A673 (cell line): ENCODE data around the gene FMN2. TPM values are rescaled to one million over a fixed set of nuclear protein-coding genes. Genes with fewer than 3 reads are reported as not detected.

Experiments
- BruUV-seq: library from RNA; stranded (reverse); fragments of 400-500 nt; replicated peaks from 2 replicates; lab custom pipeline; 2021; lab: Mats Ljungman, UMichigan
- CTCF ChIA-PET: fragments of 300-600 bp; sonication (Branson Sonifier 250); formaldehyde crosslinking; loops from one replicate; lab custom pipeline; 2022; ENCODE audit warnings: antibody characterized with exemption; lab: Charles Lee
- POLR2A ChIA-PET: fragments of 300-600 bp; sonication (Branson Sonifier 250); formaldehyde crosslinking; loops from one replicate; lab custom pipeline; 2022; ENCODE audit warnings: antibody characterized with exemption; ENCODE audit not compliant: low non-redundant PET; lab: Charles Lee
- DNase-seq: peaks from one replicate; pipeline ENCODE4 v3.0.0-alpha.2; 2015; ENCODE audit warnings: low spot score
- H3K27ac ChIP-seq: fragments of 200-600 bp; sonication (generic); 2 replicates; pipeline ENCODE4 v1.5.1; 2016; ENCODE audit warnings: mixed run types, low read depth, mild to moderate bottlenecking, mixed read lengths, antibody characterized with exemption, low read length; ENCODE audit not compliant: poor library complexity, severe bottlenecking
- H3K27me3 ChIP-seq: fragments of 200-600 bp; sonication (generic); replicated peaks from 2 replicates; pipeline ENCODE4 v1.6.1; 2017; ENCODE audit warnings: mixed run types, low read depth, mild to moderate bottlenecking, mixed read lengths, antibody characterized with exemption, low read length; ENCODE audit not compliant: insufficient read depth, poor library complexity
- H3K36me3 ChIP-seq: fragments of 200-600 bp; sonication (generic); 2 replicates; pipeline ENCODE4 v1.6.1; 2016; ENCODE audit warnings: mixed run types, mild to moderate bottlenecking, mixed read lengths, antibody characterized with exemption, low read length; ENCODE audit not compliant: insufficient read depth, poor library complexity, severe bottlenecking
- H3K4me1 ChIP-seq: fragments of 200-600 bp; sonication (generic); 2 replicates; pipeline ENCODE4 v1.6.1; 2017; ENCODE audit warnings: mixed run types, mild to moderate bottlenecking, mixed read lengths, antibody characterized with exemption, low read length; ENCODE audit not compliant: insufficient read depth, poor library complexity, severe bottlenecking
- H3K4me3 ChIP-seq: fragments of 200-600 bp; sonication (generic); 2 replicates; pipeline ENCODE4 v1.5.1; 2016; ENCODE audit warnings: low read depth, mixed run types, mild to moderate bottlenecking, mixed read lengths, low read length; ENCODE audit not compliant: poor library complexity, severe bottlenecking
- H3K9me3 ChIP-seq: fragments of 200-600 bp; sonication (generic); 2 replicates; pipeline ENCODE4 v1.6.1; 2016; ENCODE audit warnings: mixed run types, low read depth, mild to moderate bottlenecking, mixed read lengths, antibody characterized with exemption, low read length; ENCODE audit not compliant: poor library complexity, severe bottlenecking
- CTCF ChIP-seq: fragments of 300-800, 200-600 bp; sonication (generic); conservative IDR thresholded peaks from 2 replicates; pipeline ENCODE4 v1.5.1; 2017; ENCODE audit warnings: low read depth, mild to moderate bottlenecking, antibody characterized with exemption, low read length, moderate library complexity, mixed read lengths
- EZH2 ChIP-seq: fragments of 200-600 bp; sonication (generic); IDR thresholded peaks from 2 replicates; pipeline ENCODE4 v1.6.1; 2017; ENCODE audit warnings: borderline replicate concordance, low read depth, mild to moderate bottlenecking, mixed read lengths, antibody characterized with exemption, low read length; ENCODE audit not compliant: poor library complexity, severe bottlenecking
- intact Hi-C: fragments of 100-400 bp; cut with micrococcal nuclease; formaldehyde crosslinking; loops from one replicate; pipeline ENCODE4 v1.10.0; 2022; ENCODE audit not compliant: unreplicated experiment
- total RNA-seq: library from RNA; stranded (reverse); gene quantifications from 2 replicates; pipeline ENCODE4 v1.2.3, GENCODE V29; 2021

Gene FMN2
- total RNA-seq, 1 experiment from 2014 or later: not detected

GRCh38 chr1:240104672-240105071 is 13.0 kb downstream of the FMN2 start:
- no peak overlapping the region for H3K27ac ChIP-seq
- H3K36me3 ChIP-seq: no peaks in the 10 kb centered on the region
- no peak for DNase-seq
- no TSS peak for BruUV-seq
- intact Hi-C loops: no loop called here
- ChIA-PET CTCF (no interaction called here), POLR2A (no interaction called here)
- no peaks in the 10 kb centered on the region for H3K9me3 ChIP-seq
- no peaks in the 10 kb centered on the region for H3K4me1 ChIP-seq
- no peak for TF ChIP-seq CTCF
- no peak for TF ChIP-seq EZH2
- no peak overlapping the region for H3K4me3 ChIP-seq
- peaks cover 13% of the 10 kb centered on the region for H3K27me3 ChIP-seq

DNA sequence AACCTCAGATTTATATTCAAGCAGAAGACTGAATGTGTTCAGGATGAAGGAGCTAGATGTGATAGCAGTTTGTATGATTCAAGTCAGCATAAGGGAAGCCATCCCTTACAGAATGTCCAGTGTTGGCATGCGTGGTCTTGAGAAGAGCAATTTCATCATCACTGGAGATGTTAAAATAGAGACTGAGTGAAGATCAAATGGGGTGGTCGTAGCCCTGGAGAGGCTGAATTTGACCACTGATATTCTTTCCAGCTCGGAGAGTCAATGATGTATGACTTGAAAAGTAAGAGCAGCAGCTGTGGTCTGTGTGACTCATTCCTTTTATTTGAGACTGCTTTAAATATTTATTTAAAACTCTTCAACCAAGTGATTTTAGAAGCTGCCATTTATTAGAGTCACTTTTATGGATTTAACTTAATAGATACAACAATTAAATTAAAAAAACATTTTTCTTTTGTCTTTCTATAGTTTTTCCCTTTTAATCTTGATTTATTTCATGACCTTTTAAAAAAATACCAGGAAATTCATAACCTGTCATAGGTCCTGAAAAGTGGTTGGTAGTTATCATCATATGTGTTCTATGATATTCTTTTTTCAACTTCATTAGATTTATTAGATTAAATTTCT is 15.5 kb downstream of the FMN2 start:
- no peak overlapping the region for H3K27ac ChIP-seq
- TF ChIP-seq EZH2: no peak
- no peak for TF ChIP-seq CTCF
- CTCF ChIA-PET: no interaction called here
- H3K4me1 ChIP-seq: no peaks in the 10 kb centered on the region
- POLR2A ChIA-PET: no interaction called here
- BruUV-seq: no TSS peak
- H3K9me3 ChIP-seq: no peaks in the 10 kb centered on the region
- intact Hi-C loops: no loop called here
- H3K27me3 ChIP-seq: no peaks in the 10 kb centered on the region
- no peak for DNase-seq
- H3K4me3 ChIP-seq: no peak overlapping the region
- no peaks in the 10 kb centered on the region for H3K36me3 ChIP-seq

GRCh38 chr1:240109130-240109529 is 17.4 kb downstream of the FMN2 start:
- ChIA-PET POLR2A (no interaction called here), CTCF (no interaction called here)
- Histone ChIP-seq H3K4me3 (no peak overlapping the region), H3K27me3 (no peaks in the 10 kb centered on the region), H3K27ac (no peak overlapping the region), H3K4me1 (no peaks in the 10 kb centered on the region), H3K9me3 (no peaks in the 10 kb centered on the region), H3K36me3 (no peaks in the 10 kb centered on the region)
- no peak for TF ChIP-seq EZH2
- no peak for TF ChIP-seq CTCF
- DNase-seq: no peak
- intact Hi-C loops: no loop called here
- no TSS peak for BruUV-seq
